GM19397 (cell line): Measurements from ENCODE around the gene ABTB2.

Experiments
- ATAC-seq: cut with Tn5 transposase; IDR thresholded peaks from one replicate; pipeline ENCODE4 v1.9.1; 2021; ENCODE audit warnings: mild to moderate bottlenecking, moderate library complexity; ENCODE audit not compliant: unreplicated experiment

ABTB2 gene

DNA sequence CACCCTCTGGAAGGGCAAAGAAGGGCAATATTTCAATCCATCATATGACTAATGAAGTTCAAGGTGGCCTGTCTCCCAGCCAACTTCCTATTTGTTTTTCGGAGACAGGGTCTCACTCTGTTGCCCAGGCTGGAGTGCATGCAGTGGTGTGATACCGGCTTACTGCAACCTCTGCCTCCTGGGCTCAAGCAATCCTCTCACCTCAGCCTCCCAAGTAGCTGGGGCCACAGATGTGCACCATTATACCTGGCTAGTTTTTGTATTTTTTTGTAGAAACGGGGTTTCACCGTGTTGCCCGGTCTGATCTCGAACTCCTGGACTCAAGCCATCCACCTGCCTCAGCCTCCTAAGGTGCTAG is 13.4 kb downstream of the ABTB2 start:
- no peak for ATAC-seq

DNA sequence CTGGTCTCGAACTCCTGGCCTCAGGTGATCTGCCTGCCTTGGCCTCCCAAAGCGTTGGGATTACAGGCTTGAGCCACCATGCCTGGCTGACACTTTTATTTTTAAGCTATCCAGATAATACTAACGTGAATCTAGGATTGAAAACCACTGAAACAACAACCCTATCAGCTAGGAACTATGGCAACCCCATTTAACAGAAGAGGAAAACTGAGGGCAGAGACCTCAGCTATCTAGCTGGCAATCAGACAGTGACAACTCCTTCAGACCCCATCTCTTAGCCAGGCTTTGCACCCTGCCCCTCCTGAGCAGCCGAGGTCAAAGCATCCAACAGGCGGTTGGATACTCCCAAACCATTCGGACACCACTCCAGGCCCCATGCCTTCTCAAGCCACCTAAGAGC is 14.1 kb downstream of the ABTB2 start:
- no peak for ATAC-seq

DNA sequence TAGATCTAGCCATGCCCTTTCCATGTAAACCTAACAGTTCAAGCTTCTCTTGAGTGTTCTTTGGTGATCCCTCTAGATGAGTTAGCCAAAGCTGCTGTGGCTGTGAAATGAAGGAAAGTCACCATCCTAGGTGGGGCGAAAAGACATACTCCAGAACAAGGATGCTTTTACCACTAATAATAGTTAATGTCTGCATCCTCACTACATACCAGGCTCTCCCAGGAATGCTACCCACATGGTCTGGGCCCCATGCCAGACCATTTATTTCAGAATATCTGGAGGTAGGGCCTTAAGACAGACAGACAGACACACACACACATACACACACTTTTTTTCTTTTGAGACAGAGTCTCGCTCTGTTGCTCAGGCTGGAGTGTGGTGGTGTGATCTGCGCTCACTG is 14.7 kb downstream of the ABTB2 start:
- ATAC-seq: no peak

DNA sequence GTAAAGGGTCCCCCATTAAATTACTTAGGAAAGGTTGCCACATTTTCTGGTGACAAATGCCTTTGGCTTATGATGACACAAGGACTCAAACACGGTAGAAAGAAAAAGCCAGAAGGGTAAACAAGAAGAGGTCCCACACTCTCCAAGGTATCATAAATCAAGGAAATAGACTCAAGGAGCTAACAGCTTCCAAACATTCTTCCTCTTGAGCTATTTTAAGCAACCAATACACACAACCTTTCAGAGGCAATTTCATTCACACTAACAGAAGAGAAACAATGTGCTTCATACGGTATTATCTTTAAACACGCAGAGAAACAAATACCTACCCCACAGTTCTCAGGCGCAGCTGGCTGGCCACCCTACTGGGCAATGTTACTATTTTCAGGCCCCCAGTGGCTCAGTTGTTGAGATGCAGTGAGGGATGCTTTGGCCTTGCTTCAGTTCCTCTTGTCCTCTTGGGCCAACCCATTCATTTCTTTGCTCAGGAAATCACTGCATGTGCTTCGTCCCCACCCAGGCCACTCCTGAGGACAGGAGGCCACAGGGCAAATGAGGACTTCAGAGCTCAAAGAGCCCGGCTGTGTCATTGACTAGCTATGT is 15.8 kb downstream of the ABTB2 start:
- no peak for ATAC-seq

DNA sequence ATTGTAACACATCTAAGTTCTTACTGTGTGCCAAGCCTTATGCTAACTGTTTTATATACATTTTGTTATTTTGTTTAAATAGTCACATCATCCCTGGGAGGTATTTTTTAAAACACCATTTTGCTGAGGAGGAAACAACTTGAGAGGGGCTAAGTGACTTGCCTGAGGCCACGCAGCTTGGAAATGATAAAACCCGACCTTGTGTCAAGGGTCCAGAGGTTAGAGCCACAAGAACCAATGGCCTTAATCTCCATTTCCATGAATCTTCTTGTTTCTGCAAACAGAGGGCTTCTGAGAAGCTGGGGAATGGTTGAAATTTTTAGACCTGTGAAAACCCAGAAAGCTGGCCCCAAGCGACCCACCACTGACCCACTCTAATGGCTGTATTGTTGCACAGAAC is 16.7 kb downstream of the ABTB2 start:
- no peak for ATAC-seq

DNA sequence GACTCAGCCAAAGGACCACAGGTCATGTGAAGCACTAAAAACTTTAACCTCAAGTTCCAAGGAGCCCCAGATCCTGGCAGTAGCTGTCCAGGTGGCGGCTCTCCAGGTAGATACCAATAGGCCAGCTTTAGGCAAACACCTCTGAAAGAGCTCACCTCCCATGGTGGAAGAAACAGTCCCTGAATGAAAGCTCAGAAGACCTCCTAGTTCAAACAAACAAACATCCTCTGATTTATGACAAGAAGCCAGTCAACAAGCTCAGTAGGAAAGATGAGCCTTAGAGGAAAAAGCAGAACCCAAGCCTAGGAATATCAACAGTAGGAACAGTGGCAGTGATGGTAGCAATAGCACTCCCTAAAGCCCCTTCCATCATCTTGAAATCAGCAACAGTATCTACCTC is 17.2 kb downstream of the ABTB2 start:
- no peak for ATAC-seq

DNA sequence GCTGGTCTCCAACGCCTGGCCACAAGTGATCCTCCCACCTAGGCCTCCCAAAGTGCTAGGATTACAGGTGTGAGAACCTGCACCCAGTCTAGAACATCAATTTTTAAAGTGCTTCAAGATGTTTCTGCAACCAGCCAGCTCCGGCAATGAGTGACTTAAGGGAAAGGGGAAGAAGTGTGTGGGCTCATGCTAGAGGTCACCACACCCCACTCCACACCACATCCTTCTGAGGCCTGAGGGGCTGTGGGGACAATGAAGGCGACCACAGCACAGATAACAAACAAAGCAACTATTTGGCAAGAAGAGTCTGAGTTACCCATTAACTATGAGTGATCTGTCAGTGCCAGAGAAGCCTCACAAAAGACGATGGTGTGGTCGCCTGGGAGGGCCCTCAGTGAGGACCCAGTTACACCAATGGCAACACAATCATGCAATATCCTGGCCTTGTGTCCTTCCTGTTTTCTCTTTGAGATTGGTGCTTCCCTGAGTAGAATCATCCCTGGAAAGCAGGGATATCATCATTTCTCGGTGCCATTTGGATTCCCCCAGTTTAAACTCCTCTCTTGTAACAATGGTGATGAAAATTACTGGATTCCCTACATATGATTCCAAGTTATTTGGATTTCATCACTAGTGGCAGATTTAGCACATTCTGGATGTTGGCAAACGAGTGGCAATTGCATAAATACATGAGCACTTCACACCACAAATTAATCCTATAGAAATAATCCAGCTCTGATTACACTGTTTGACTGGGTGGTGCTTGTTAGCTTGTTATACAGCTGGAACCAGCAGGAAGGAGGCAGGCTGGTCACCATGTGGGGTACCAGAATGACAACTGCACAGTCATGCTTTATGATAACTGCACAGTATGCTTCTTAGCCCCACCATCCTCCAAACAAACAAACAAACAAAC is 18.4 kb downstream of the ABTB2 start:
- peak; percentile 92 for ATAC-seq

DNA sequence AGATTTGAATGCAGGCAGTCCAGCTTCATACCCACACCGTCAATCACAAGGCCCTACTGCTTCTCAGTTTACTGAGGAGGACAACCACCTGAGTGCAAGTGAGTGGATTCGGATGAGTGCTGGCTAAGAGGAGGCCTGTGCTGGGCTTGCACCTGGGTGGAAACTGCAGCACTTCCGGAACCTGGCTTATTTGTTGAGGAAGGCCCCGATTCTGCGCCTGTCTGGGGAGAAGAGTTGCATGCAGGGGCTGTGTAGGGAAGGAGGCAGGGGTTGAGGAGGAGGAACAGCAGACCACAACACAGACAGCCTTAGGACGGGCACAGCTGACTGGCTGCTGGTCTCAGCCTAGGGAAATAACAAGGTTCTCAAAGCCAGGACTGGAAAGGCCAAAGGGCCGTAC is 20.8 kb downstream of the ABTB2 start:
- no peak for ATAC-seq

DNA sequence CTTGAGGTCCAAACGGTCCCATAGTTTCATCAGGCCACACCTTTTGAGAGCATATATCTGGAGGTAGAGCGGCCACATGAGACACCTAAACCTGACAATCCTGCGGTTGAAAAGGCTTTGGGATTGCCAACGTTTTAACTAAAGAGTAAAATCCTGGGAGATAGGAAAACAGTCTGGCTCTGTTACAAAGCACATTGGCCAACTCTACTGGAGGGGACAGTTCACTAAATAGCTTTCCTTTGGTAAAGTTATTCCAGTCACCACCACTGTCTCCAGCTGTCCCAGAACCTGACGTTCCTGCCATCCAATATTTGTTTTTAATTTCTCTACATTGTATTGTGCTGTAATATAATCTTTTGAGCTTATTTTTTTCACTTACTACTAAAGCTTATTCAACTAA is 22.0 kb downstream of the ABTB2 start:
- ATAC-seq: no peak

DNA sequence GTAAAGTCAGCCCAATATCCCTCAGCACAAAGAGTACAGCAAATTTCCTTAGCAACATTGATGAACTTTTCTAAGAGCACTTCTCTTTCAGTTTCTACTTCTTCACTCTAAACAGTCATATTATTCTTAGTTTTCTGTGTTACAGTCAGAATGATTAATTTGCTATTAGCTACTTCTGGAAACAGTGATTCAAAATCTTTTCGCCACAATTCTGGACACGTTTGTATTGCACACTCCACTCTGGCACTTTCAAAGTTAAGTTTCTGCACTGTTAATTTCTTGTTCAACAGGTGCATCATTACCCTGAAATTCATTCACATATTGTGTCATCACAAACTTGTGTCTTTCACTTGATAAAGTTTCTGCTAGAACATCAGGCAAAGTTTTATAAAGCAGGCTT is 22.5 kb downstream of the ABTB2 start:
- no peak for ATAC-seq

DNA sequence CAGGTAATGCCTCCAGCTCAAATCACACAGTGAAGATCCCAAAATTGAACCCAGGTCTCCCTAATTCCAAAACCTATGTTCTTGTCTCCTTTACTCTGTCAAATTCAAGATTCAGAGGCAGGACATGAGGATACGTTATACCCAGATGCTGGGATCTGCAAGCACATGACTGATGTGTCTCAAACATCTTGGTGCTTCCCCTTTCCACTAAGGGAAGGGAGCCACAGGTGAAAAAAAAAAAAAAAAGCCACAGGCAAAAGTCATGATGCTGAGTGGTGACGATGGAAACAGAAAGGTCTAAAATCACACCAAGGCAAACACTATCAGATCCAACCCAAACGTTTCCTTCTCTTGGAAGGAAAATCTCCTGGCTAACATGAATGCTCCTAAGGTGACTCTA is 24.0 kb downstream of the ABTB2 start:
- ATAC-seq: no peak

DNA sequence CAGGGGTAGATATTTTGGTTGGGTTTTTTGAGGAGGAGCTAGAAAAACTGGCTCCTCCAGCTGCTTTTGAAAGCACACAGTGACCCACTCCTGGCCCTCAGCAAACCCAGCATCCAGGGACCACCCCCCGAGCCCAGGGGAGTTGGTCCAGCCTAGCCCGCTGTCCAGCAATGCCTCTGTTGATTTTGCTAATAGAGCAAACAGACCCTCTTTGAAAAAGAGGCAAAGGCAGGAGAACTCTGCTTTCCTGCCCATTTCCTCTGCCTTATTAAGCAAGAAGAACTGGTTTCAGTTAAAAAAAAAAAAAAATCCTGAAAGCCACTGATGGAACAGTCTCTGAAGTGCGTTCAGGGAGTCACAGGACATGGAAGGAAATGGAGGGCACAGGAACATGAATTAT is 25.3 kb downstream of the ABTB2 start:
- ATAC-seq: no peak

DNA sequence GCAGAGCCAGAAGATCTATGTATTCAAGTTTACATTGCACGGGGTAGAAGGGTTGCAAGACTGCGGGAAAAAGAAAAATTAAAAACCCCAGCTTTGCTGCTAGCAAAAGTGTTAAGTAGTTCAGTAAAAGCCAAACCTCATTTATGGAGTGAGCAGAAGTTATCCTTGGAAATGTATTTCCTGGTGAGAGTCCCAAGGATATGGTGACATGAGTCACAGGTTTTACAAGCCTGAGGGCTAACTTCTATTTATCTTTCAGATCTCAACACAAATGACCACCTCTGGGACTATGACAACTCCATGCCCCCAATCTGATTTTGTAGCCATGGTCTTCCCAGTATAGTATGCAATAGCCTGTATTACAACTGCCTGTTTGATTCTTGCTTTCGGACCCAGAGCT is 26.1 kb downstream of the ABTB2 start:
- no peak for ATAC-seq

DNA sequence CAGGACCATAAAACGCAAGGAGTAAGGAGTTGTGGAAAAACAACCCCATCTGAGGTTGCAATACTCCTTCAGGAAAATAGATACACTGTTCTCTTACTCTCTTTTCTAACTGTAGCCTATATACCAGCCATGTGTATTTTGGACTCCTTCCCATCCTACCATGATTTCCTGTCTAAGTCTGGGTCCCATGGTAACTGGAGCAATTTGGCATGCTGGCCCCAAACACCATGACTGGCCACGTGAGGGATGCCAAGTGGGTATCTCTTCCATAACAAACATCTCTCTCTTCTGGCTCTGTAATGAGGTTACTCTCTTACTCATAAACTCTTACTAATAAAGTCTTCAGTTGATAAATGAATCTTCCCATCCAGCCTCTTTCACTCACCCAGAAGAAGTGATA is 26.5 kb downstream of the ABTB2 start:
- ATAC-seq: no peak

DNA sequence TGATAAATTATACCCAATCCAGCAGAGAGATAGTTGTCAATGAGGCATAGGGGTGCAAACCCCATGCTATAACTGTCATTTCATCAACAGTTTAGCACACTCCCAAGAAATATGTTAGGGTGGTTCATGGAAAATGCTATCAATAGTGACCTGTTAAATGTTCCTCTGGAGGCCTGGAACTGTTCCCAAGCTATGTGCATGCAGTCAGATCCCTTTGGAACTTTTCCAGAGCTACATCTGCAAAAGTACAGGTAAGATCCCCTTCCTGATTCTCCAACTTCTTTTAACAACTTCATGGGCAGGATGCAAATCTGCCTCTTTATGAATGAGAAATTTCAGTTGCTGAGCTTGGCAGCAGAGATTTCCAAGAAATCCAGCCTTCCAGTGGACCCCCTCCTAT is 27.2 kb downstream of the ABTB2 start:
- ATAC-seq: no peak

DNA sequence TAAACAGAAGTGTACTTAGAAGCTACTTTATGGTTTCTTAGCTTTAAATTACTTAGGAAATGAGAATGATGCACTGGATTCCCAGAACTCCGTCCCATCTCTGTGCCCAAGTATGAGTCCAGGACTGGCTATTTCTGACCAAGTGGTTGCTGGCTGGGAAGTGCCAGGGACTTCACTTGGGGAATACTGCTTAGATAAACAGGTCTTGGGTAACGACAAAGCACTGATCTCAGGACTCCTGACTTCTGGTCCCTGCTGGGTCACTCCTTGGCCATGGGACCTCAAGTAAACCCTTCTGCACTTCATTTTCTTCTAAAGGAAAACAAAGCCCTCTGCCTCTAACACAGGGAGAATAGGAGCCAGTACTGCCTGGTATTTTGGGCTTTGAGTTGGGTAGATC is 27.9 kb downstream of the ABTB2 start:
- no peak for ATAC-seq

DNA sequence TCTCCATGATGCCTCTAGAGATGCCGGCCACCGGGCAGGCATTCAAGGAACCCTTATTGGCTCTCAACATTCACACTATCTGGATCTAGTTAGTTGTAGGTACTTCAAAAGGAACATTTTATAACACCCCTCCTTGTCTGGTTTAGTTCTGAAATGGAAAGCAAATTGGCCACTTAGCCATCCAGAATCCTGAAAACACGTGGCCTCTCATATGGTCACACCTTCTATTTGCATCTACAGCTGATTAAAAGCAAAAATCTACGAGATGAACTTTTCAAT is 29.2 kb downstream of the ABTB2 start:
- no peak for ATAC-seq

DNA sequence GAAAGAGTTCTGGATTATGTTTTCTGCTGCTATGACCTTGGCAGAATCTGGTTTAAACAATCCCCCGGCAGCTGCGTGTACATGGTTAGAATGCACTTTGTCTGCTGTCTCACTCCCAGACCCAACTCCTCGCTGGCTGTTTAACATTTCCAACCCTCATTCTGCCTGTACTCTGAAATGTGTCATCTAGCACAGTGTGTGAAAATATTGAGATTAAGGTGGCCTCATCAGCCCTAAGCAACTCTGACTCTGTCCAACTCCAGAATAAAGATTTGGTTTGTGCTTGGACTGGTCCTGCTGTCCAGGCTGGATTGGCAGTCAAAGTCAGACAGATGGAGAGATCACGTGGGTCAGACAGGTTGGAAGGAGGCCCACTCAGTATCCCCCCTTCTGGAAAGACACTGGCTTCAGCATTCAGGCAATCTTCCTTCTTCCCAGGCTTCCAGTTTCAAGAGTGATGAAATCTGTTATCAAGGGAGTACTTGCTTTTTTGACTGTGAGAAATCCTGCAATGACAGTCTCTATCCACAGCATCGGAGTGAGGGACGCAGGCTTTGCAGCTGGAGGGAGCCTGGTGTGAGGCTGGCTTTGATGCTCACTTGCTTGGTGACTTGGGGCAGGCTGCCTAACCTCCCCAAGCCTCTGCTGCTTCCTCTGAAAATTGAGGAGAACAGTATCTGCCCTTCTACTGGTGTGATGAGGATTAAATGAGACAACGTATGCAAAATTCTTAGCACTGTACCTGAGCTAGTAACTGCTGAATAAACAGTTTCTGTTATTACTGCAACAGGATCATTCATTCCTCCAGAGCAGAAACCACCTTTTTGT is 29.8 kb downstream of the ABTB2 start:
- no peak for ATAC-seq

DNA sequence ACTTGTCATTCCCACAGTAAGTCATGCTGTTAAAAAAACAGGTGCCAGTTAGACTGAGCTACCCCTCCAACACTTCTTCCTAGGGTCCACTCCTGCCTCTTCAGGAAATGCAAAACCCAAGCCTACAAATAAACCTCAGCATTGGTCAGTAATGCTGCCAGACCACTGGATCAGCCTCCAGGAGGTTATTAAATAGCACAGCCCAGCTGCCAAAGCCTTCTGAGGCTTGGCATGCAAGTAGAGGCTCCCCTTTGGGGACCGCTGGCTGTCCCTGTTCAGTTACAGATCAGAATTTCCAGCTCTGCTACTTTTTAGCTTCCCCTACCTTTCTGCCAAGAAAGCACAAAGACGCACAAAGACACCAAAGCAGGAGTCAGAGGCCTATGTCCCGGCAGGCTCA is 33.3 kb downstream of the ABTB2 start:
- no peak for ATAC-seq

DNA sequence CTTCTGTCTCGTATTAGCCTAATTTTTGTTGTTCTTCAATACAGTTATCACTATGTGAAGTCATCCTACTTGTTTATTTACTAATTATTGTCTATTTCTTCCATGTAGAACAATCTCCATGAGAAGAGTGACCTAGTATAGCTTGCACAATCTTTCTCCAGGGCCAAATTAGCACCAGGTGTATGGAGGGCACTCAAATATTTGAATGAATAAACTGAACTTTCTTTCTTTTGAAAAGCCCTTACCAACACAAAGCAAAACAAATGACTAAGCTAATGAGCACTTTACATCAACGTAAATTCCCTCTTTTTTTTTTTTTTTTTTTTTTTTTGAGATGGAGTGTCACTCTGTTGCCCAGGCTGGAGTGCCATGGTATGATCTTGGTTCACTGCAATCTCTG is 34.2 kb downstream of the ABTB2 start:
- no peak for ATAC-seq

DNA sequence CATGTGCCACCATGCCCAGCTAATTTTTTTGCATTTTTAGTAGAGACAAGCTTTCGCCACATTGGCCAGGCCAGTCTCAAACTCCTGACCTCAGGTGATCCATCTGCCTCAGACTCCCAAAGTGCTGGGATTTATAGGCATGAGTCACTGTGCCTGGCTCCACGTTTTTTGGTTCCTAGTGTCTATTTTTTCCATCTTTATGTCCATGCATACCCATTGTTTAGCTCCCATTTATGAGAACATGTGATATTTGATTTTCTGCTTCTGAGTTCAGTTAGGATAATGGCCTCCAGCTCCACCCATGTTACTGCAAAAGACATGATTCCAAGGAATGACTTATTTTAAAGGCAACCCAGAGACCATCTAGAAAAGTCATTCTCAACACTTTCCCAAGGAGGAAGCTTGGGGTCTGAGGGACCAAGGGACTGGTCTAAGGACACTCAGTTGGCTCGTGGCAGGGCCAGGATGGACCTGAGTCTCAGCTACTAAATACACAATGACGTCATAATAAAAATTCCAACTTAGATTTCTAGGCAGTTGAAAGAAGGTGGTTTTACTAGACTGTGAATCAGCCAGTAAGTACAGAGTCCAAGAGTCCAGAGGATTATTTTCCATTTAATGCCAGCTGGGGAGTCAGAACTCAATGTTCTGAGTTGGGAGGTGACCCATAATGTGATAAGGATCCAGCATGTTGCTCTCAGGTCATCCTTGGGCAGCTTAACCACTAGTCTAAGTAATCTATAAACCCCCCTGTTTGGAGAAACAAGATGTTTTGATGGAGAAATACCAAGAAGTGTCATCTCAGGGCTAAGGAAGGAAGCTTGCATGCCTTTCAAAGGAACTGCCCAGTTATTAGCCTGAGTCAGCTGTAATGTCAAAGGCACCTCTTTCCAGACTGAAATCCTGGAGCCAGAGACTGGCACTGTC is 39.4 kb downstream of the ABTB2 start:
- ATAC-seq: no peak
